A172 (cell line): ENCODE results near the gene WWOX. TPM values are rescaled to one million over a fixed set of nuclear protein-coding genes. Genes with fewer than 3 reads are reported as not detected.

Experiments
- DNase-seq: peaks from one replicate; pipeline ENCODE4 v3.0.0-alpha.2; 2015; ENCODE audit warnings: low spot score
- total RNA-seq: library from RNA; depleted of rRNA; stranded (reverse); fragments of >200 nt; shearing (Covaris generic); gene quantifications from 2 replicates; pipeline ENCODE4 v1.2.3, GENCODE V29; 2014

The WWOX gene
- total RNA-seq, 1 experiment from 2014 or later: 29.6 TPM

GRCh38 chr16:78764478-78764877 lies 665.0 kb downstream of the WWOX start:
- no peak for DNase-seq

DNA sequence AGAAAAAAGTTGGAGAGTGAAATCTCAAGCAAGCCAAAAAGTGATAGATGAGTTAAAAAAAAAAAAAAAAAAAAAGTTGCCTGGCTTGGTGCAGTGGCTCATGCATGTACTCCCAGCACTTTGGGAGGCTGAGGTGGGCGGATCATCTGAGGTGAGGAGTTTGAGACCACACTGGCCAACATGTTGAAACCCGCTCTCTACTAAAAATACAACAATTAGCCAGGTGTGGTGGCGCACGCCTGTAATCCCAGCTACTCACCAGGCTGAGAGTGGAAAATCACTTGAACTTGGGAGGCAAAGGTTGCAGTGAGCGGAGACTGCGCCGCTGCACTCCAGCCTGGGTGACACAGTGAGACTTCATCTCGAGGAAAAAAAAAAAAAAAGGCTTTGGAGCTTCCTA lies 668.8 kb downstream of the WWOX start:
- no peak for DNase-seq

DNA sequence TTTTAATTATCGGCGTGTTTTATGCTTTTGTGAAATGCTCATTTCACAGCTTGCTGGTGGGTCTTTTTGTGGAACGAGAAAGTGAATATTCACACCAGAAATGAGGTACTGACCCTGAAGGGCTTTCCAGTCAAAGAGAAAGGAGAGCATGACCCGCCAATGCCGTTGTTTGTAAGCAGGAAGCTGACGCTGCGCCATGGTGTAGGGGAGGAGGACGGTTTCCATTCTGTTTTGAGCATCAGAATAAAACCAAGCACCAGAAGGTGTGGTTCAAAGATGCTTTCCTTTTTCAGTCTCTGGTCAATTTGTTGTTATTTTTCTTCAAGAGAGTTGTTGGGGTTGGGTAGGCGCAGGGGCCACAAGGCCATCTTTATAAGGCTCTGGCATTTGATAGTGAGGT lies 669.3 kb downstream of the WWOX start:
- DNase-seq: no peak

- no peak for DNase-seq
Measured at GRCh38 chr16:78770353-78771091, 671.1 kb downstream of the WWOX start.

DNA sequence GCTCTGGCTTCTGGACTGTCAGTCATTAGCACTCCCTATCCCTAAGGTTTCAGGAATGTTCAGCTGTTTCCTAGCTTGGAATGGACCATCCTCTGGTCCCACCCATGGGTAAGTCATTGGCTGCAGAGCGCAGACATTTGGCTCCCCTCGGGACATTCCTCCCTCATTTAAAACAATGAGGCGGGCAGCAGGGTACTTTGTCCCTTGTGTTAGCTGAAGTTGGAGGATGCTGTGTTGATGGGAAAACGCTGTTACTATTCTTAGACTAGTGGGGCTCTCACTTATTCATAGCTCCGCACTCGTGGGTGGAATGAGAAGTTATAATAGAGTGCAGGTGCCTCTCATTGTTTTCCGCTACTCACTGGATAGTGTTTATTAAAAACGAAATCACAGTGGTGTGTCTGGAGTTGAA lies 673.8 kb downstream of the WWOX start:
- no peak for DNase-seq

- DNase-seq: no peak
Measured at GRCh38 chr16:78773706-78774105, 674.3 kb downstream of the WWOX start.

GRCh38 chr16:78775161-78775561 lies 675.7 kb downstream of the WWOX start:
- DNase-seq: no peak

DNA sequence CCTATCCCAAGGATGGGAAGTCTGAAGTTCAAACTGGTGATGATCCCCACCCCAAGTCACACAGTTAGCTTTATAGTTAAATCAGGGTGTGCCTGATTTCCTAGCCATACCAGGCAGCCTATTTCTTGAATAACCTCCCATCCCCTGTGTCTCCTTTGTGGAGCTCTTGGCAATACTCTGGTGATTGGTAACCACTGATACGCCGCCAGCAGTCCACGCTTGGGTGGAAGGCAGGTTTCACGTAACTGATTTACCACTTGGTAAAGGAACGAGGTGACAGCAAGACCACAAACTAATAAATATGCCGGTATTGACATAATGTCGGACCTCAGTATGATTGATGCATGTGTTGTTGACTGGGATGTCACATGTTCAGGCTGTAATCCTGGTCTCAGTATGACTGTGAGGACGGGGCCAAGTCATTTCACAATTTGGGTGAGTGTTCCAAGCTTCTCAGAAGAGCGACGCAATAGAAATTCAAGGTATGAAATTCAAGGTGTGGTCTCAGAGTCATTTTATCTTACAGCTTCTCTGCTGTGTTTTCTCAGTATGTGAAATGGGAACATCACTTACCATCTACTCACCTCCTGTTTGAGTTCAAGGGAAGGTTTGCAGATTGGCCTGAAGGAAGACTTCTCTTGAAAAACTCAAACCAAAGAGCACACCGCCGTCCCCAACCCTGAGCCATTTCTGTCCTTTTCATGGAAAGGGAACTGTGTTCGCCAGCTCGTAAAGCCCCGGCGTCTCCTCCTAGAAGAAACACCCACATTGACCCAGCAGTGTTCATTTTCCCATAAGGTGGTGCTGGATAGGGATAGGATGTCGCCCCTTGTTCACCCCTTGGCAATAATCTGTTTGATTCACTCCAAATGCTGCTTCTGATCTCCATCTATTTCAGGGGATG lies 678.9 kb downstream of the WWOX start:
- no peak for DNase-seq

GRCh38 chr16:78780808-78781207 lies 681.4 kb downstream of the WWOX start:
- no peak for DNase-seq

DNA sequence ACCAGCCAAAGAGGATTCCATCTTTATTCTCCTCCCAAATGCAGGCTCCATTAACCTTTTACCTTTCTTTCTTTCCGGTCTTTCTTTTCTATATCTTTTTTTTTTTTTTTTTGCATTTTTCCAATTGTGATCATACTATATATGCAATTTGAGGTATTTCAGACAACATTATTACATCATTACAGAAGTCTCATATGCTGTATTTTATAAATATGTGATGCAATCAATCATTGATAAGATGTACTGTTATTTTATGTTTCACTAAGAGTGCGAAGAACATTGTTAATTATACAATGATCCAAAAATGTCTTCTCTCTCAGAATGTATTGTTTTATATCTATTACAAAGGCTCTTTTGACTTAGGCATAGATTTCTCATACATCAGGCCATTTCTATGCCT lies 683.1 kb downstream of the WWOX start:
- DNase-seq: no peak

GRCh38 chr16:78783570-78784079 lies 684.2 kb downstream of the WWOX start:
- DNase-seq: no peak

GRCh38 chr16:78784771-78785170 lies 685.3 kb downstream of the WWOX start:
- no peak for DNase-seq

DNA sequence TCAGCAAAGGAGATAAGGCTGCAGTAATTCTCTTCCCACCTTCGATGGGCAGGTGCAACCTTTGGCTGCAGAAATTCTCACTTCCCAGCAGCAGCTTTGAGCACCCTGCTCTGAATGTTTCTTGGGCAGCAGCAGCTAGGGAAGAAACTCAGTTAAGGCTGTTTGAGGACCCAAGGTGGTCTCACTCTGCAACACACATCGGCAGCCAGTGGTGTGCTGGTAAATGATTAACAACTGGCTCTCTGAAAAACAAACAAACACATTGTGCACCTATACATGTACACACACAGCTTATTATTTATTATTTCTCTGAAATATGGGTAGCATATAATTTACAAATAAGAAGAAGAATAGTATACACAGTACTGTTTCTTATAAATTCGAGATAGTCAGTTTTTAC lies 685.8 kb downstream of the WWOX start:
- no peak for DNase-seq

DNA sequence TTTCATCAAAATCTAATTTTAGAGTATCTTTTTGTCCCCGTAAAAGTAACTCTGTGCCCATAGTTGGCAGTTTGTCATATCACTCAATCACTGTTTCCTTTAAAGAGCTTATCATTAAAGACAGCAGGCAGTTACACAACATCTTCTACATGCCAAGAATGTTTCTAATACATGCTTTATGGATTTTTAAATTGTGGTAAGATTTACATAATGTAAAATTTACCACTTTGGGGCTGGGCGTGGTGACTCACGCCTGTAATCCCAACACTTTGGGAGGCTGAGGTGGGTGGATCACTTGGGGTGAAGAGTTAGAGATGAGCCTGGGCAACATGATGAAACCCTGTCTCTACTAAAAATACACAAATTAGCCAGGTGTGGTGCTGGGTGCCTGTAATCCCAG lies 687.2 kb downstream of the WWOX start:
- DNase-seq: no peak

- no peak for DNase-seq
Measured at GRCh38 chr16:78788276-78788675, 688.8 kb downstream of the WWOX start.

DNA sequence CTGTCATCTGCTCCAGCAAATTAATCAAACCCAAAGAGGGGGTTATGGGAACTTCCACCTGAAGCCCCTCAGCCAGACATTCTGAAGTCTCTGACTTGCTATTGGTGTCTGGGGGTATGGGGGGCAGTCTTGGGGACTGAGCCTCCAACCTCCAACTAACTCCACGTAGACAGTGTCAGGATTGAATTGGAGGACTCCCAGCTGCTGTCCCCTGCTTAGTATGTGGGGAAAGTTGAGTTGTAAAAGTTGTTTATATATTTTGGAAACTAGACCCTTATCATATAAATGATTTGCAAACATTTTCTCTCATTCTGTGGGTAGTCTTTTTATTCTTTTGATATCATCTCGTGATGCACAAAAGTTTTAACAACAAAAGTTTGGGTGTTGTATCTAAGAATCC lies 689.2 kb downstream of the WWOX start:
- DNase-seq: no peak

DNA sequence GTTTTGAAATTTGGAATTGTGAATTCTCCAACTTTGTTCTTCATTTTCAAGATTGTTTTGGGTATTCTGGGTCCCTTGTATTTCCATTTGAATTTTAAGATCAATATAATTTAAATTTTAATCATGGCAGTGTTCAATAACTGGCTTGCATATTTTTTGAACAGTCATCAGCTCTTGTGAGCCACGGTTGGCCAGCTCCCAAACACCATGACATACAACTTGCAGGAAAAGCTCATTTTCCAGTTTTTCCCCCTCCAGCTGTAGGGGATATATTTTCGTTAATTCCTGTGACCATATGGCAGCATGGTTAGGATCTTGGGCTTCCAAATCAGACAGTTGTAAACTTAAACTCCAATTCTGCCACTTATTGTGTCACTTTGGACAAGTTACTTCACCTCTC lies 690.1 kb downstream of the WWOX start:
- no peak for DNase-seq

DNA sequence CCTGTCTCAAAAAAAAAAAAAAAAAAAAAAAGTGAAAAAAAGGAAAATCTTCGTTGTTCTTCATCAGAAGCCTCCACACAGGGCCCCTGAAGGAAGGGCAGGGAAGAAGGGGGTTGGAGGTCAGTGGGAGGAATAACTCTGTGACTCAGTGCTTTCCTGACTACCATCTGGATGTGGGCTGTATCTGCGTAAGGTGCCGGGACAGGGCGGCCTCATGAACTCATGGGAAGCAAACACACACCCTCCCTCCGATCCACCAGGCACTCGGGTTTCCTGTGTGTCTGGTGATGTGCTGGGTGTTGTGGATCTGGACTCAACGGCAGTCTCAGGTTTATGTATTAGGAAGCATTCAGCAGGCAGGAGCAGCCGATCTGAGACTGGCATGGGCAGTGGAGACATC lies 691.6 kb downstream of the WWOX start:
- no peak for DNase-seq

GRCh38 chr16:78791926-78792325 lies 692.5 kb downstream of the WWOX start:
- DNase-seq: no peak

DNA sequence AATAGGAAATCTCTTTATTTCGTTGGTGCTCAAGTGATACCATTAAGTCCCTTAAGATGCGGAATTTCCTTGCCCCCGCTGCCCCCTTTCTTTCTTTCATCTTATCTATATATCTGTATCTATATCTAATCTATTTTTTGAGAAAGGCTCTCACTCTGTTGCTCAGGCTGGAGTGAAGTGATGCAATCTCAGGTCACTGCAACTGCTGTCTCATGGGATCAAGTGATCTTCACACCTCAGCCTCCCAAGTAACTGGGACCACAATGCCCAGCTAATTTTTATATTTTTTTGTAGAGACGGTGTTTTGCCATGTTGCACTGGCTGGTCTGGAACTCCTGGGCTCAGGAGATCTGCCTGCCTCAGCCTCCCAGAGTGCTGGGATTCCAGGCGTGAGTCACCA lies 693.5 kb downstream of the WWOX start:
- DNase-seq: no peak

DNA sequence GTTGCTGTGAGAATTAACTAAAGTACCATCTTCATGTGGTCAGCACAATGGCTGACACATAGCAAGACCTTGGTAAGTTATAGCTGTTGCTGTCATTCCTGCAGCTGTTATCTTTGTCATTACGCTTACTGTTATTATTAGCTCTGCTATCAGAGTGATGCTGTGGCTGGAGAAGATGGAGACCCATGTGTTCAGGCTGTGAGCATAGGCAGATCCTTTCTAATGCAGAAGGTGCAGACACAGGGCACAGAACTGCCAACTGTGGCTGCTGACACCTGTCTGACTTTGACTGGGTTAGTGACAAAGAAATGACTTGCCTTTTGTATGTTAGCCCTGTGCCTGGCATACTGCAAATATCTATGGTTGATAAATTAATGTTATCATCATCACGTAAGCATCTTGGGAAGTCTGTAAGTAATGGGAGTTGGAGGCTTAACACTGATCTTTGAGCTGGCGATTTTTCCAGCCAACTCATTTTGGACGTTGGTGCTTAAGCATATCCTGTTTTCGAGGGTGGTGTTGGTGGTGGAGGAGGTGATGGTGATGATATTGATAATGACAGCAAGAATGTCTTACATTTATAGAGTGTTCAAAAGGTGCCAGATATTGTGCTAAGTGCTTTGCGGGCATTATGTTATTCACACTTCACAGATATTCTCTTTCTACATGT lies 695.3 kb downstream of the WWOX start:
- DNase-seq: no peak

DNA sequence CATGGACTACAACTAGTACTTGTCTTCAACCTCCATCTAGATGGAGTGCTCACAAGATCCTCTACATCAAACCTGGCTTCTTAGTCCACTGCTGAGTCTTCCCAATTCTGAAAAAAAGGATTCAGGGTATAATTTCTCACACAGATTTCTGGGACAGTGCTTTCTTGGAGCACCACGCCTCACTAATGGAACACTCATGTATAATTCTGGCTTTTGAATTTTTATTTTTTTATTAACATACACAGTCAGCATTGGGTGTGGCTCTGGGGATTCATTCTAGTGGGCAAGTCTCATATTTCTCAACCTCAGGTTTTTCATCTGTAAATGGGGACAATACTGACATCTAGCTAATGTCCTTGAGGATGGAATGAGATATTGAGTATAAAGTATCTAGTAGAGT lies 696.0 kb downstream of the WWOX start:
- no peak for DNase-seq
